ENCODE data around the gene MUC20.

The MUC20 gene

DNA sequence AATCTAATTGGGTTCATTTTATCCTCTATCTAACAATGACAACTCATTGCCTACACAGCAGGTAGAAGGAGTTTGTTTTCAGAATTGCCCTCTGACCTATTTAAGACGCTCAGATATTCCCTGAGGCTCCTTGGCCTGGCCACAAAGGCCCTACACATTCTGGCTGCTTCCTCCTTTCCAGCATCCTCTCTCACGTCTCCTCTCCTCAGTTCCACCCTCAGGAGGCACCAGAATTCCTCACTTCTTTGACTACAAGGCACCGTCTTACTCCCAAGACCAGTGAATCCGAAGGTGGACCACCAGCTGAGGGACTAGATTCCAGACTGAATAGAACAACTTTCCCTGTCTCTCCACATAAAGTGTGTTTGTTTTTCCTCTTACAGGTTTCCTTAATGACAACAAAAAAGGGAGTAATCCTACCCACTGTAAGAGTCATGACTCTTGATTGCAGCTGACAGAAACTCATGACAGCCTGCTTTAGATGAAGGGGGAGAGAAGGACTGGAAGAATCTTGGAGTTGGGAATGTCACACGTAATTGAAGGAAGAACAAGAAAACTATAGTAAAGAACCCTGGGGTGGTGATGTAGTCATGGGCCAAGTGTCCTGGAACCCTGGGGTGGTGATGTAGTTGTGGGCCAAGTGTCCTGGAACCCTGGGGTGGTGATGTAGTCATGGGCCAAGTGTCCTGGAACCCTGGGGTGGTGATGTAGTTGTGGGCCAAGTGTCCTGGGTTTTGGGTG, 22.0 kb upstream of the MUC20 start:
- no peak for TF ChIP-seq SUZ12 (IDR thresholded peaks at IDR 0.05; ENCODE audit: extremely low read depth, insufficient read depth, insufficient read length)
- no peak for TF ChIP-seq YY1 (IDR thresholded peaks at IDR 0.05; ENCODE audit: insufficient read depth, insufficient read length)
- no peak for TF ChIP-seq ZNF274 (IDR thresholded peaks at IDR 0.05; ENCODE audit: low read depth, low read length)
- peak; percentile 66 for DNase-seq (ENCODE audit: low read depth, low spot score)
- H3K4me1 ChIP-seq (ENCODE audit: insufficient read depth, insufficient read length), result peaks cover 17% of the 10 kb centered on the region
- H3K9ac ChIP-seq (ENCODE audit: insufficient read length, low read depth), result no peak overlapping the region
- H3K9me3 ChIP-seq (ENCODE audit: insufficient read depth, low read length), result no peaks in the 10 kb centered on the region
- peaks cover 26% of the 10 kb centered on the region for H3K36me3 ChIP-seq (ENCODE audit: insufficient read depth, insufficient read length, low read length)
- peaks cover 5% of the 10 kb centered on the region for H3K27me3 ChIP-seq (ENCODE audit: insufficient read depth, insufficient read length)
- no peak overlapping the region for H3K4me3 ChIP-seq (ENCODE audit: insufficient read length, low read depth)

DNA sequence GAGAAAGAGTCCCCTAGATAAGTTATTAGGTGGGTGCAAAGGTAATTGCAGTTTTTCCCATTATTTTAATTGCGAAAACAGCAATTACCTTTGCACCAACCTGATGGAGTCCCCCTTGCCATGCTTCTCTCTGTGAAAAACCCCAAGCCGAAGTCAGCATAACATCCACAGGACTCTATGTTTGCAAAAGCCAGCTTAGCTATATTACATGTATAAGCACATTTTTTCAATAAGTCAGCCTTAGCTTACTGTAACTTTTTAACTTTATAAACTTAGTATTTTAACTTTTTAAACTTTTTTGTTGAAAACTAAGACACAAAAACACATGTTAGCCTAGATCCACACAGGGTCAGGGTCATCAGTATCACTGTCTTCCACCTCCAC, 21.4 kb upstream of the MUC20 start:
- no peak for TF ChIP-seq YY1 (IDR thresholded peaks at IDR 0.05; ENCODE audit: insufficient read depth, insufficient read length)
- TF ChIP-seq ZNF274 (IDR thresholded peaks at IDR 0.05; ENCODE audit: low read depth, low read length), result no peak
- TF ChIP-seq SUZ12 (IDR thresholded peaks at IDR 0.05; ENCODE audit: extremely low read depth, insufficient read depth, insufficient read length), result no peak
- Histone ChIP-seq H3K36me3 (ENCODE audit: insufficient read depth, insufficient read length, low read length) (peaks cover 21% of the 10 kb centered on the region), H3K4me3 (ENCODE audit: insufficient read length, low read depth) (no peak overlapping the region), H3K9me3 (ENCODE audit: insufficient read depth, low read length) (no peaks in the 10 kb centered on the region), H3K9ac (ENCODE audit: insufficient read length, low read depth) (no peak overlapping the region), H3K4me1 (ENCODE audit: insufficient read depth, insufficient read length) (peaks cover 17% of the 10 kb centered on the region), H3K27me3 (ENCODE audit: insufficient read depth, insufficient read length) (peaks cover 11% of the 10 kb centered on the region)
- DNase-seq (ENCODE audit: low read depth, low spot score), result no peak

GRCh38 chr3:195699860-195700259, 20.9 kb upstream of the MUC20 start:
- TF ChIP-seq ZNF274 (IDR thresholded peaks at IDR 0.05; ENCODE audit: low read depth, low read length) (no peak), SUZ12 (IDR thresholded peaks at IDR 0.05; ENCODE audit: extremely low read depth, insufficient read depth, insufficient read length) (no peak), YY1 (IDR thresholded peaks at IDR 0.05; ENCODE audit: insufficient read depth, insufficient read length) (no peak)
- Histone ChIP-seq H3K27me3 (ENCODE audit: insufficient read depth, insufficient read length) (peaks cover 15% of the 10 kb centered on the region), H3K9me3 (ENCODE audit: insufficient read depth, low read length) (no peaks in the 10 kb centered on the region), H3K4me3 (ENCODE audit: insufficient read length, low read depth) (no peak overlapping the region), H3K36me3 (ENCODE audit: insufficient read depth, insufficient read length, low read length) (peaks cover 16% of the 10 kb centered on the region), H3K9ac (ENCODE audit: insufficient read length, low read depth) (no peak overlapping the region), H3K4me1 (ENCODE audit: insufficient read depth, insufficient read length) (peaks cover 20% of the 10 kb centered on the region)
- no peak for DNase-seq (ENCODE audit: low read depth, low spot score)

DNA sequence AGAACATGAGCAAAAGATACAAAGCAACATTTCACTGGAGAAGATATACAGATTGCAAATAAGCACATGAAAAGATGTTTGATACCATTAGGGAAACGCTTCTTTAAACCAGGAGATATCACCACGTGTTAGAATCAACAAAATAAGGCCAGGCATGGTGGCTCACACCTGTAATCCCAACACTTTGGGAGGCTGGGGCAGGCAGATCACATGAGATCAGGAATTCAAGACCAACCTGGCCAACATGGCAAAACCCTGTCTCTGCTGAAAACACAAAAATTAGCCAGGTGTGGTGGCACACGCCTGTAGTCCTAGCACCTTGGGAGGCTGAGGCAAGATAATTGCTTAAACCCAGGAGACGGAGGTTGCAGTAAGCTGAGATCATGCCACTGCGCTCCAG, 20.5 kb upstream of the MUC20 start:
- Histone ChIP-seq H3K9ac (ENCODE audit: insufficient read length, low read depth) (no peak overlapping the region), H3K4me3 (ENCODE audit: insufficient read length, low read depth) (no peak overlapping the region), H3K27me3 (ENCODE audit: insufficient read depth, insufficient read length) (peaks cover 19% of the 10 kb centered on the region), H3K4me1 (ENCODE audit: insufficient read depth, insufficient read length) (peaks cover 22% of the 10 kb centered on the region), H3K9me3 (ENCODE audit: insufficient read depth, low read length) (no peaks in the 10 kb centered on the region), H3K36me3 (ENCODE audit: insufficient read depth, insufficient read length, low read length) (peaks cover 11% of the 10 kb centered on the region)
- no peak for DNase-seq (ENCODE audit: low read depth, low spot score)
- TF ChIP-seq SUZ12 (IDR thresholded peaks at IDR 0.05; ENCODE audit: extremely low read depth, insufficient read depth, insufficient read length) (no peak), ZNF274 (IDR thresholded peaks at IDR 0.05; ENCODE audit: low read depth, low read length) (no peak), YY1 (IDR thresholded peaks at IDR 0.05; ENCODE audit: insufficient read depth, insufficient read length) (no peak)

- no peaks in the 10 kb centered on the region for H3K9me3 ChIP-seq (ENCODE audit: insufficient read depth, low read length)
- no peak overlapping the region for H3K9ac ChIP-seq (ENCODE audit: insufficient read length, low read depth)
- no peak overlapping the region for H3K4me3 ChIP-seq (ENCODE audit: insufficient read length, low read depth)
- DNase-seq (ENCODE audit: low read depth, low spot score), result no peak
- peaks cover 11% of the 10 kb centered on the region for H3K36me3 ChIP-seq (ENCODE audit: insufficient read depth, insufficient read length, low read length)
- TF ChIP-seq YY1 (IDR thresholded peaks at IDR 0.05; ENCODE audit: insufficient read depth, insufficient read length) (no peak), ZNF274 (IDR thresholded peaks at IDR 0.05; ENCODE audit: low read depth, low read length) (no peak)
- peaks cover 30% of the 10 kb centered on the region for H3K4me1 ChIP-seq (ENCODE audit: insufficient read depth, insufficient read length)
- peaks cover 20% of the 10 kb centered on the region for H3K27me3 ChIP-seq (ENCODE audit: insufficient read depth, insufficient read length)
These were observed 19.5 kb upstream of the MUC20 start for GRCh38 chr3:195701042-195701915.

DNA sequence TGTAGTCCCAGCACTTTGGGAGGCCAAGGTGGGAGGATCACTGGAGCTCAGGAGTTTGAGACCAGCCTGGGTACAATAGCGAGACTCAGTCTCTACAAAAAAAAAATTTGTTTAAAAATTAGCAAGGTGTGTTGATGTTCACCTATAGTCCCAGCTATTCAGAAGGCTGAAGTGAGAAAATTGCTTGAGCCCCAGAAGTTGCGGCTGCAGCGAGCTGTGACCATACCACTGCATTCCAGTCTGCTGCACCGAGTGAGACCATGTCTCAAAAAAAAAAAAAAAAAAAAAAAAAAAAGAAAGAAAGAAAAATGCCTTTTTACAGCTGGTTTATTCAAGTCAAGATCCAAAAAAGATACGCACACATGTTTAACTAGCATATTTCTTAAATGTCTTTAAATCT, 17.0 kb upstream of the MUC20 start:
- Histone ChIP-seq H3K36me3 (ENCODE audit: insufficient read depth, insufficient read length, low read length) (peaks cover 5% of the 10 kb centered on the region), H3K27me3 (ENCODE audit: insufficient read depth, insufficient read length) (peaks cover 41% of the 10 kb centered on the region), H3K4me3 (ENCODE audit: insufficient read length, low read depth) (no peak overlapping the region), H3K9ac (ENCODE audit: insufficient read length, low read depth) (no peak overlapping the region), H3K4me1 (ENCODE audit: insufficient read depth, insufficient read length) (peaks cover 14% of the 10 kb centered on the region), H3K9me3 (ENCODE audit: insufficient read depth, low read length) (no peaks in the 10 kb centered on the region)
- TF ChIP-seq YY1 (IDR thresholded peaks at IDR 0.05; ENCODE audit: insufficient read depth, insufficient read length) (no peak), SUZ12 (IDR thresholded peaks at IDR 0.05; ENCODE audit: extremely low read depth, insufficient read depth, insufficient read length) (no peak), ZNF274 (IDR thresholded peaks at IDR 0.05; ENCODE audit: low read depth, low read length) (no peak)
- no peak for DNase-seq (ENCODE audit: low read depth, low spot score)

DNA sequence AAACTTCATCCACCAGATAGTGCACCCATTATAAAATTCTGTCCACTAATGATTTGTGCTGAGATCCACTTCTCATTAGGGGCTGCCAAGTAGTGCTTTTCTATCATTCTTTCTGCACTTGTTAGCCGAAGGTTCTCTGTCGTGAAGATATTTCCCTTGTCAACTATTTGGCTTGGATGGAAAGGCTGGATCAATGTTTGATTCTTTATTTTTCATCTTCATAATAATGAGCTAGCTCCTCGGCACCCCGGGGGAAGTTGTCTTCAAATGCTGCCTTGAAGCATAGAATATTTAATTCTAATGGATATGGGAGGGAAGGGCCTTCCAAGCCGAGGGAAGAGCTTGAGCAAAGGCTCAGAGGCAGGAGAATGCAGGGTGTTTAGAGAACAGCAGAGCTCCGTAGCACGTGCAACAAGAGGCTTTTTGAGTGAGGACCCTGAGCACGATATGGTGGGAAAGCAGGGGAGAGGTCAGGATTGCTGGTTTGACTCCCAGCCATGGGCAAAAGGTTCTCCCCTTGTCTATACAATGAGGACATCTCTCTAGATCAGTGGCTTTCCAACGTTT, 16.3 kb upstream of the MUC20 start:
- H3K36me3 ChIP-seq (ENCODE audit: insufficient read depth, insufficient read length, low read length), result peaks cover 5% of the 10 kb centered on the region
- peaks cover 48% of the 10 kb centered on the region for H3K27me3 ChIP-seq (ENCODE audit: insufficient read depth, insufficient read length)
- H3K4me1 ChIP-seq (ENCODE audit: insufficient read depth, insufficient read length), result peaks cover 14% of the 10 kb centered on the region
- no peak overlapping the region for H3K4me3 ChIP-seq (ENCODE audit: insufficient read length, low read depth)
- no peaks in the 10 kb centered on the region for H3K9me3 ChIP-seq (ENCODE audit: insufficient read depth, low read length)
- DNase-seq (ENCODE audit: low read depth, low spot score), result no peak
- H3K9ac ChIP-seq (ENCODE audit: insufficient read length, low read depth), result no peak overlapping the region
- TF ChIP-seq SUZ12 (IDR thresholded peaks at IDR 0.05; ENCODE audit: extremely low read depth, insufficient read depth, insufficient read length), result no peak
- no peak for TF ChIP-seq YY1 (IDR thresholded peaks at IDR 0.05; ENCODE audit: insufficient read depth, insufficient read length)
- no peak for TF ChIP-seq ZNF274 (IDR thresholded peaks at IDR 0.05; ENCODE audit: low read depth, low read length)

All from NT2/D1 (cell line).